H9 (cell line): Measurements from ENCODE around the gene PER2. TPM values are rescaled to one million over a fixed set of nuclear protein-coding genes. Genes with fewer than 3 reads are reported as not detected.

Source experiments
- DNase-seq: peaks from one replicate; pipeline ENCODE4 v3.0.0-alpha.2; 2017
- H2AFZ ChIP-seq: one replicate; pipeline ENCODE4 v1.6.1; 2013; ENCODE audit warnings: mild to moderate bottlenecking, low read length, control low read depth, moderate library complexity
- H2AK5ac ChIP-seq: 2 replicates; pipeline ENCODE4 v1.6.1; 2013; ENCODE audit warnings: low read length, control low read depth, mixed read lengths; ENCODE audit not compliant: insufficient read length
- H2BK120ac ChIP-seq: one replicate; pipeline ENCODE4 v1.6.1; 2013; ENCODE audit warnings: low read depth, mild to moderate bottlenecking, low read length, control low read depth, inconsistent platforms; ENCODE audit not compliant: poor library complexity, severe bottlenecking
- H2BK12ac ChIP-seq: 2 replicates; pipeline ENCODE4 v1.6.1; 2013; ENCODE audit warnings: low read length, control low read depth, mixed read lengths, low read depth; ENCODE audit not compliant: insufficient read length
- H2BK15ac ChIP-seq: 2 replicates; pipeline ENCODE4 v1.6.1; 2013; ENCODE audit warnings: low read depth, low read length, control low read depth
- H2BK20ac ChIP-seq: one replicate; pipeline ENCODE4 v1.6.1; 2013; ENCODE audit warnings: low read depth, mild to moderate bottlenecking, low read length, control low read depth, inconsistent platforms; ENCODE audit not compliant: poor library complexity, severe bottlenecking
- H2BK5ac ChIP-seq: 2 replicates; pipeline ENCODE4 v1.6.1; 2013; ENCODE audit warnings: low read length, control low read depth, mixed read lengths; ENCODE audit not compliant: insufficient read length
- H3K14ac ChIP-seq: 2 replicates; pipeline ENCODE4 v1.6.1; 2013; ENCODE audit warnings: low read length, control low read depth; ENCODE audit not compliant: insufficient read depth
- H3K18ac ChIP-seq: 2 replicates; pipeline ENCODE4 v1.6.1; 2013; ENCODE audit warnings: low read depth, mild to moderate bottlenecking, mixed read lengths, low read length, control low read depth; ENCODE audit not compliant: insufficient read length
- H3K23ac ChIP-seq: 2 replicates; pipeline ENCODE4 v1.6.1; 2013; ENCODE audit warnings: low read length, control low read depth, mixed read lengths, low read depth; ENCODE audit not compliant: insufficient read length
- H3K23me2 ChIP-seq: 2 replicates; pipeline ENCODE4 v1.6.1; 2013; ENCODE audit warnings: low read depth, mild to moderate bottlenecking, mixed read lengths, low read length, control low read depth; ENCODE audit not compliant: insufficient read length, poor library complexity, severe bottlenecking
- H3K27ac ChIP-seq: 2 replicates; pipeline ENCODE4 v1.5.1; 2013; ENCODE audit warnings: low read length, control low read depth, mixed read lengths, low read depth; ENCODE audit not compliant: insufficient read length
- H3K27me3 ChIP-seq: 2 replicates; pipeline ENCODE4 v1.6.1; 2013; ENCODE audit warnings: low read length, control low read depth, inconsistent platforms; ENCODE audit not compliant: insufficient read depth
- H3K4ac ChIP-seq: 2 replicates; pipeline ENCODE4 v1.6.1; 2013; ENCODE audit warnings: low read depth, mild to moderate bottlenecking, control low read depth, inconsistent platforms, low read length, moderate library complexity
- H3K4me1 ChIP-seq: 2 replicates; pipeline ENCODE4 v1.6.1; 2013; ENCODE audit warnings: low read length, control low read depth, inconsistent platforms; ENCODE audit not compliant: insufficient read depth
- H3K4me2 ChIP-seq: 2 replicates; pipeline ENCODE4 v1.6.1; 2013; ENCODE audit warnings: low read length, control low read depth, mixed read lengths; ENCODE audit not compliant: insufficient read length, insufficient read depth
- H3K56ac ChIP-seq: 2 replicates; pipeline ENCODE4 v1.6.1; 2013; ENCODE audit warnings: low read depth, mild to moderate bottlenecking, mixed read lengths, low read length, control low read depth; ENCODE audit not compliant: insufficient read length
- H3K79me1 ChIP-seq: 2 replicates; pipeline ENCODE4 v1.6.1; 2013; ENCODE audit warnings: low read depth, mild to moderate bottlenecking, moderate library complexity, low read length, control low read depth, inconsistent platforms; ENCODE audit not compliant: insufficient read depth, poor library complexity, severe bottlenecking
- H3K79me2 ChIP-seq: 2 replicates; pipeline ENCODE4 v1.6.1; 2013; ENCODE audit warnings: low read length, control low read depth, inconsistent platforms; ENCODE audit not compliant: insufficient read depth
- H3K9ac ChIP-seq: 2 replicates; pipeline ENCODE4 v1.6.1; 2013; ENCODE audit warnings: low read length, control low read depth, mixed read lengths; ENCODE audit not compliant: insufficient read length; ENCODE audit errors: extremely low read depth
- H3K9me3 ChIP-seq: one replicate; pipeline ENCODE4 v1.6.1; 2013; ENCODE audit warnings: low read depth, low read length, inconsistent platforms; ENCODE audit not compliant: control insufficient read depth
- H3T11ph ChIP-seq: one replicate; pipeline ENCODE4 v1.6.1; 2013; ENCODE audit warnings: mild to moderate bottlenecking, low read length, control low read depth, inconsistent platforms
- H4K20me1 ChIP-seq: one replicate; pipeline ENCODE4 v1.6.1; 2013; ENCODE audit not compliant: control insufficient read depth, insufficient read length, insufficient read depth
- H4K5ac ChIP-seq: 2 replicates; pipeline ENCODE4 v1.6.1; 2013; ENCODE audit warnings: low read depth, mild to moderate bottlenecking, mixed read lengths, low read length, control low read depth; ENCODE audit not compliant: insufficient read length
- H4K8ac ChIP-seq: replicated peaks from 2 replicates; pipeline ENCODE4 v1.6.1; 2013; ENCODE audit warnings: low read length, control low read depth, mixed read lengths, low read depth; ENCODE audit not compliant: insufficient read length
- H4K91ac ChIP-seq: 2 replicates; pipeline ENCODE4 v1.6.1; 2013; ENCODE audit warnings: low read depth, mild to moderate bottlenecking, moderate library complexity, mixed read lengths, low read length, control low read depth; ENCODE audit not compliant: insufficient read length
- H3K27ac Mint-ChIP-seq, 3 experiments: 2 replicates in 2 of 3; 3 replicates in 1 of 3; pipeline ENCODE4 v1.8.0; 2020 to 2021; ENCODE audit warnings: mixed read lengths in 3 of 3, mild to moderate bottlenecking in 1 of 3, moderate library complexity in 1 of 3
- H3K27me3 Mint-ChIP-seq: 2 replicates; pipeline ENCODE4 v1.8.0; 2021; ENCODE audit warnings: low read depth, mild to moderate bottlenecking, moderate library complexity, mixed read lengths
- H3K36me3 Mint-ChIP-seq, 3 experiments: 2 replicates in 2 of 3; 3 replicates in 1 of 3; pipeline ENCODE4 v1.8.0; 2020 to 2021; ENCODE audit warnings: low read depth in 3 of 3, mixed read lengths in 3 of 3; ENCODE audit not compliant: insufficient read depth in 1 of 3
- H3K4me1 Mint-ChIP-seq, 2 experiments: 2 replicates each; pipeline ENCODE4 v1.8.0; 2020; ENCODE audit warnings: mixed read lengths in 2 of 2
- H3K4me3 Mint-ChIP-seq, 2 experiments: 2 replicates in 1 of 2; 3 replicates in 1 of 2; pipeline ENCODE4 v1.8.0; 2020 to 2021; ENCODE audit warnings: mild to moderate bottlenecking in 2 of 2, mixed read lengths in 2 of 2, moderate library complexity in 1 of 2
- H3K9me3 Mint-ChIP-seq, 2 experiments: 2 replicates in 1 of 2; 3 replicates in 1 of 2; pipeline ENCODE4 v1.8.0; 2020; ENCODE audit warnings: mild to moderate bottlenecking in 2 of 2, mixed read lengths in 2 of 2, moderate library complexity in 1 of 2
- WGBS: extraction: QIAGEN DNeasy Blood & Tissue Kit; methylation state at CpG from one replicate; pipeline ENCODE4 v1.1.7; 2013; ENCODE audit warnings: missing lambda C conversion rate, low lambda C conversion rate, mixed read lengths; ENCODE audit not compliant: insufficient read length; ENCODE audit errors: extremely low coverage; 5-methylcytosine and 5-hydroxymethylcytosine counted together
- total RNA-seq: library from RNA; stranded (reverse); gene quantifications from 2 replicates; pipeline ENCODE4 v1.2.1, GENCODE V29; 2021
- TF ChIP-seq, protein P1 (sequence below): fragments of 200-600 bp; sonication (generic); conservative IDR thresholded peaks from 3 replicates; pipeline ENCODE4 v1.8.0; 2021; ENCODE audit warnings: antibody characterized with exemption, mild to moderate bottlenecking

Gene PER2
- total RNA-seq, 1 experiment from 2014 or later, result 12.9 TPM

GRCh38 chr2:238320648-238321281, 32.4 kb upstream of the PER2 start:
- H3K9ac ChIP-seq, result peak overlapping the region; percentile 58
- no peaks in the 10 kb centered on the region for H4K20me1 ChIP-seq
- H3K27me3 ChIP-seq, result no peaks in the 10 kb centered on the region
- peaks cover 1% of the 10 kb centered on the region; the same call in 1 of the 2 replicates for H3K79me2 ChIP-seq
- DNase-seq, result no peak
- no peak overlapping the region for H2BK5ac ChIP-seq
- H2BK20ac ChIP-seq, result no peak overlapping the region
- H4K8ac ChIP-seq, result no peak overlapping the region
- no peak overlapping the region for H3K14ac ChIP-seq
- H3K23ac ChIP-seq, result no peak overlapping the region
- no peak overlapping the region for H3K27ac Mint-ChIP-seq
- H2BK120ac ChIP-seq, result no peak overlapping the region
- H3K4me1 ChIP-seq, result peaks cover 3% of the 10 kb centered on the region; the same call in 1 of the 2 replicates
- no CpG with 5 or more reads among the region's 65 CpGs for WGBS
- no peak overlapping the region for H3K18ac ChIP-seq
- no peak overlapping the region for H2BK12ac ChIP-seq
- no peak overlapping the region for H4K91ac ChIP-seq
- H3K27me3 Mint-ChIP-seq, result peaks cover 27% of the 10 kb centered on the region
- peaks cover 1 to 7% (median 5%) of the 10 kb centered on the region in 3 experiments; a peak in 3 of 7 replicates for H3K36me3 Mint-ChIP-seq
- TF ChIP-seq, protein P1, sequence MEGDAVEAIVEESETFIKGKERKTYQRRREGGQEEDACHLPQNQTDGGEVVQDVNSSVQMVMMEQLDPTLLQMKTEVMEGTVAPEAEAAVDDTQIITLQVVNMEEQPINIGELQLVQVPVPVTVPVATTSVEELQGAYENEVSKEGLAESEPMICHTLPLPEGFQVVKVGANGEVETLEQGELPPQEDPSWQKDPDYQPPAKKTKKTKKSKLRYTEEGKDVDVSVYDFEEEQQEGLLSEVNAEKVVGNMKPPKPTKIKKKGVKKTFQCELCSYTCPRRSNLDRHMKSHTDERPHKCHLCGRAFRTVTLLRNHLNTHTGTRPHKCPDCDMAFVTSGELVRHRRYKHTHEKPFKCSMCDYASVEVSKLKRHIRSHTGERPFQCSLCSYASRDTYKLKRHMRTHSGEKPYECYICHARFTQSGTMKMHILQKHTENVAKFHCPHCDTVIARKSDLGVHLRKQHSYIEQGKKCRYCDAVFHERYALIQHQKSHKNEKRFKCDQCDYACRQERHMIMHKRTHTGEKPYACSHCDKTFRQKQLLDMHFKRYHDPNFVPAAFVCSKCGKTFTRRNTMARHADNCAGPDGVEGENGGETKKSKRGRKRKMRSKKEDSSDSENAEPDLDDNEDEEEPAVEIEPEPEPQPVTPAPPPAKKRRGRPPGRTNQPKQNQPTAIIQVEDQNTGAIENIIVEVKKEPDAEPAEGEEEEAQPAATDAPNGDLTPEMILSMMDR, result no peak
- H3K9me3 ChIP-seq, result no peaks in the 10 kb centered on the region
- no peak overlapping the region for H4K5ac ChIP-seq
- H3K27ac ChIP-seq, result no peak overlapping the region
- H3K4me1 Mint-ChIP-seq, result peaks cover 15 to 18% of the 10 kb centered on the region in 2 experiments
- H3K4me2 ChIP-seq, result peak overlapping the region; percentile 88
- H2BK15ac ChIP-seq, result no peak overlapping the region
- peaks cover 7% of the 10 kb centered on the region for H3K23me2 ChIP-seq
- no peak overlapping the region for H3K56ac ChIP-seq
- H2AK5ac ChIP-seq, result no peak overlapping the region
- H3K9me3 Mint-ChIP-seq, result peaks cover 0 to 4% of the 10 kb centered on the region in 2 experiments; a peak in 3 of 5 replicates
- peak overlapping the region; percentile 78 to 88 for H3K4me3 Mint-ChIP-seq
- no peak overlapping the region for H3K4ac ChIP-seq
- H3K79me1 ChIP-seq, result no peaks in the 10 kb centered on the region
- no peak overlapping the region for H2AFZ ChIP-seq
- H3T11ph ChIP-seq, result no peak overlapping the region
